ENCODE data around the gene OOSP1. TPM values are rescaled to one million over a fixed set of nuclear protein-coding genes. Genes with fewer than 3 reads are reported as not detected.

OOSP1 gene
- polyA plus RNA-seq, 1 donor (not counting 4 experiments of a cell fraction or from before 2014, with no cell fraction given), result not detected

GRCh38 chr11:59953463-59954218 is 15.4 kb downstream of the OOSP1 start:
- no peak overlapping the region for H3K27ac ChIP-seq (ENCODE audit: control insufficient read depth, insufficient read depth, low read length)
- FAIRE-seq (no peak), DNase-seq (ENCODE audit: low read depth, low spot score) (no peak)
- no peaks in the 10 kb centered on the region for H4K20me1 ChIP-seq (ENCODE audit: control insufficient read depth, extremely low read depth, insufficient read depth, low read length)
- H3K36me3 ChIP-seq (ENCODE audit: control insufficient read depth in 2 of 2, extremely low read depth in 1 of 2, insufficient read depth in 2 of 2, low read length in 2 of 2), result no peaks in the 10 kb centered on the region
- H3K79me2 ChIP-seq (ENCODE audit: control insufficient read depth, insufficient read depth, low read length), result no peaks in the 10 kb centered on the region
- H3K9me1 ChIP-seq (ENCODE audit: control insufficient read depth, extremely low read depth, insufficient read depth, low read length), result no peaks in the 10 kb centered on the region
- no peak for TF ChIP-seq EZH2 (IDR thresholded peaks at IDR 0.05; ENCODE audit: low read length)
- no peak for TF ChIP-seq CTCF (optimal IDR thresholded peaks at IDR 0.05 in 1 of 3, IDR thresholded peaks at IDR 0.05 in 1 of 3, conservative IDR thresholded peaks at IDR 0.05 in 1 of 3; ENCODE audit: extremely low read depth in 1 of 3, insufficient read depth in 2 of 3, low read length in 3 of 3)
- dilution Hi-C loops (cut with MboI; ENCODE audit: extremely low pct_ligation_motif_present, low sequenced_read_pairs), result no loop called here
- H3K4me3 ChIP-seq (ENCODE audit: control insufficient read depth in 2 of 3, extremely low read depth in 1 of 3, insufficient read depth in 2 of 3, low read depth in 1 of 3, low read length in 3 of 3), result no peak overlapping the region
- no peak overlapping the region for H2AFZ ChIP-seq (ENCODE audit: control insufficient read depth, low read length)
- H3K27me3 ChIP-seq (ENCODE audit: control insufficient read depth, extremely low read depth, insufficient read depth, low read length), result no peaks in the 10 kb centered on the region
- H3K4me1 ChIP-seq (ENCODE audit: control insufficient read depth, extremely low read depth, insufficient read depth, low read length), result no peaks in the 10 kb centered on the region
- no peaks in the 10 kb centered on the region for H3K9me3 ChIP-seq (ENCODE audit: control insufficient read depth, low read depth, low read length)
- H3K9ac ChIP-seq (ENCODE audit: control insufficient read depth, extremely low read depth, insufficient read depth, low read length), result no peak overlapping the region
- no peak overlapping the region for H3K4me2 ChIP-seq (ENCODE audit: control insufficient read depth, extremely low read depth, insufficient read depth, low read depth, low read length)

GRCh38 chr11:59954219-59954847 is 16.1 kb downstream of the OOSP1 start:
- no peaks in the 10 kb centered on the region for H3K4me1 ChIP-seq (ENCODE audit: control insufficient read depth, extremely low read depth, insufficient read depth, low read length)
- dilution Hi-C loops (cut with MboI; ENCODE audit: extremely low pct_ligation_motif_present, low sequenced_read_pairs), result no loop called here

More at GRCh38 chr11:59954219-59954847, 16.1 kb downstream of the OOSP1 start:
- Histone ChIP-seq H3K27ac (ENCODE audit: control insufficient read depth, insufficient read depth, low read length) (no peak overlapping the region), H3K4me3 (ENCODE audit: control insufficient read depth in 2 of 3, extremely low read depth in 1 of 3, insufficient read depth in 2 of 3, low read depth in 1 of 3, low read length in 3 of 3) (no peak overlapping the region), H3K9me3 (ENCODE audit: control insufficient read depth, low read depth, low read length) (no peaks in the 10 kb centered on the region), H2AFZ (ENCODE audit: control insufficient read depth, low read length) (no peak overlapping the region), H3K79me2 (ENCODE audit: control insufficient read depth, insufficient read depth, low read length) (no peaks in the 10 kb centered on the region), H3K36me3 (ENCODE audit: control insufficient read depth in 2 of 2, extremely low read depth in 1 of 2, insufficient read depth in 2 of 2, low read length in 2 of 2) (no peaks in the 10 kb centered on the region), H4K20me1 (ENCODE audit: control insufficient read depth, extremely low read depth, insufficient read depth, low read length) (no peaks in the 10 kb centered on the region), H3K9me1 (ENCODE audit: control insufficient read depth, extremely low read depth, insufficient read depth, low read length) (no peaks in the 10 kb centered on the region), H3K4me2 (ENCODE audit: control insufficient read depth, extremely low read depth, insufficient read depth, low read depth, low read length) (no peak overlapping the region), H3K27me3 (ENCODE audit: control insufficient read depth, extremely low read depth, insufficient read depth, low read length) (no peaks in the 10 kb centered on the region), H3K9ac (ENCODE audit: control insufficient read depth, extremely low read depth, insufficient read depth, low read length) (no peak overlapping the region)
- DNase-seq (ENCODE audit: low read depth, low spot score) (no peak), FAIRE-seq (no peak)
- TF ChIP-seq EZH2 (IDR thresholded peaks at IDR 0.05; ENCODE audit: low read length) (no peak), CTCF (optimal IDR thresholded peaks at IDR 0.05 in 1 of 3, IDR thresholded peaks at IDR 0.05 in 1 of 3, conservative IDR thresholded peaks at IDR 0.05 in 1 of 3; ENCODE audit: extremely low read depth in 1 of 3, insufficient read depth in 2 of 3, low read length in 3 of 3) (no peak)

All from keratinocyte (primary cell).